HEK293 (cell line): Measurements from ENCODE around the gene DEDD.

ENCODE experiments used
- CTCF ChIP-seq: fragments of 450-650 bp; formaldehyde crosslinking; IDR thresholded peaks from 2 replicates; pipeline ENCODE4 v1.5.1; 2016; ENCODE audit warnings: missing biosample characterization, missing genetic modification characterization
- MEIS1 ChIP-seq: sonication (generic); formaldehyde crosslinking; IDR thresholded peaks from 2 replicates; pipeline ENCODE4 v1.8.1; 2022; ENCODE audit warnings: missing genetic modification reagents, mild to moderate bottlenecking, borderline replicate concordance
- PATZ1 ChIP-seq: fragments of 450-650 bp; formaldehyde crosslinking; IDR thresholded peaks from 2 replicates; pipeline ENCODE4 v1.5.1; 2016; ENCODE audit warnings: missing biosample characterization, missing genetic modification characterization
- ZBTB1 ChIP-seq: fragments of 450-650 bp; formaldehyde crosslinking; IDR thresholded peaks from 2 replicates; pipeline ENCODE4 v1.5.1; 2016; ENCODE audit warnings: missing biosample characterization, missing genetic modification characterization
- ZBTB44 ChIP-seq: fragments of 450-650 bp; IDR thresholded peaks from 2 replicates; pipeline ENCODE4 v1.5.1; 2018; ENCODE audit warnings: missing biosample characterization, mild to moderate bottlenecking, missing genetic modification characterization
- ZNF10 ChIP-seq: fragments of 450-650 bp; formaldehyde crosslinking; IDR thresholded peaks from 2 replicates; pipeline ENCODE4 v1.5.1; 2017; ENCODE audit warnings: missing biosample characterization, missing genetic modification characterization
- ZNF302 ChIP-seq: fragments of 450-650 bp; formaldehyde crosslinking; IDR thresholded peaks from 2 replicates; pipeline ENCODE4 v1.5.1; 2016; ENCODE audit warnings: missing biosample characterization, missing genetic modification characterization, low read depth
- ZNF354C ChIP-seq: fragments of 450-650 bp; formaldehyde crosslinking; IDR thresholded peaks from 2 replicates; pipeline ENCODE4 v1.5.1; 2016; ENCODE audit warnings: missing biosample characterization, missing genetic modification characterization, low read depth, borderline replicate concordance
- ZNF624 ChIP-seq: fragments of 450-650 bp; formaldehyde crosslinking; IDR thresholded peaks from 2 replicates; pipeline ENCODE4 v1.5.1; 2017; ENCODE audit warnings: missing biosample characterization, missing genetic modification characterization

GRCh38 chr1:161089251-161089924 is 43.1 kb downstream of the DEDD start, which contains the start of gene NECTIN4:
- TF ChIP-seq MEIS1 (CRISPR knock-in tag) = no peak
- TF ChIP-seq CTCF (tag by site-specific recombination) = no peak
- no peak for TF ChIP-seq ZBTB44 (tag by site-specific recombination)
- no peak for TF ChIP-seq ZNF302 (tag by site-specific recombination)
- TF ChIP-seq ZBTB1 (tag by site-specific recombination) = no peak
- no peak for TF ChIP-seq ZNF624 (tag by site-specific recombination)
- TF ChIP-seq PATZ1 = no peak
- no peak for TF ChIP-seq ZNF354C (tag by site-specific recombination)
- TF ChIP-seq ZNF10 = no peak
